ENCODE measurements around the gene AMPD2. TPM values are rescaled to one million over a fixed set of nuclear protein-coding genes. Genes with fewer than 3 reads are reported as not detected.

The AMPD2 gene
- total and polyA plus RNA-seq, 2 of the 8 experiments (the other 6 are each of a cell fraction or from before 2014, with no cell fraction given): 37.2 to 67.7 TPM

- TF ChIP-seq CBX8 (IDR thresholded peaks at IDR 0.05; ENCODE audit: borderline replicate concordance, low read depth, low read length): no peak
- peak; percentile 92 for TF ChIP-seq KDM4A (IDR thresholded peaks at IDR 0.05; ENCODE audit: low read depth, low read length, severe bottlenecking)
- peak; percentile 26; the same call in 1 of the 2 replicates for TF ChIP-seq BACH1 (IDR thresholded peaks at IDR 0.05; ENCODE audit: low read length)
- TF ChIP-seq RXRA (IDR thresholded peaks at IDR 0.05; ENCODE audit: insufficient read depth, low read depth, low read length): no peak
- 0 out of 2 replicates have a peak, but pooled peaks have one; percentile 57 for TF ChIP-seq TBP (IDR thresholded peaks at IDR 0.05; ENCODE audit: low read depth, low read length)
- no peak for TF ChIP-seq POU5F1 (IDR thresholded peaks at IDR 0.05; ENCODE audit: low read depth, low read length)
- TF ChIP-seq ASH2L (IDR thresholded peaks at IDR 0.05; ENCODE audit: low read length): peak; percentile 79
- TF ChIP-seq RFX5 (IDR thresholded peaks at IDR 0.05; ENCODE audit: borderline replicate concordance, low read depth, low read length): no peak
- no peak for TF ChIP-seq SAP30 (IDR thresholded peaks at IDR 0.05; ENCODE audit: insufficient read depth, insufficient replicate concordance, low read length)
- no peak; a peak in 1 of 4 replicates for TF ChIP-seq RAD21 (IDR thresholded peaks at IDR 0.05 in 1 of 2, conservative IDR thresholded peaks at IDR 0.05 in 1 of 2; ENCODE audit: low read depth in 2 of 2, low read length in 2 of 2)
- TF ChIP-seq CREB1 (IDR thresholded peaks at IDR 0.05): 0 out of 2 replicates have a peak, but pooled peaks have one; percentile 28
- no peak for TF ChIP-seq EGR1 (IDR thresholded peaks at IDR 0.05; ENCODE audit: borderline replicate concordance, low read depth, low read length)
- TF ChIP-seq GABPA (IDR thresholded peaks at IDR 0.05; ENCODE audit: borderline replicate concordance, insufficient read depth, low read length): no peak; the same call in 1 of the 2 replicates
- TF ChIP-seq CHD1 (IDR thresholded peaks at IDR 0.05; ENCODE audit: low read depth, low read length): no peak
- 0 out of 3 replicates have a peak, but pooled peaks of 1 of the 2 experiments have one; percentile 22 for TF ChIP-seq EP300 (IDR thresholded peaks at IDR 0.05; ENCODE audit: borderline replicate concordance in 1 of 2, low read depth in 2 of 2, low read length in 2 of 2)
- peak in 1 of 2 experiments; percentile 32; a peak in 1 of 3 replicates for TF ChIP-seq POLR2A (IDR thresholded peaks at IDR 0.05; ENCODE audit: control extremely low read depth in 1 of 2, low read depth in 2 of 2, low read length in 2 of 2)
- no peak for TF ChIP-seq NRF1 (IDR thresholded peaks at IDR 0.05; ENCODE audit: low read depth, low read length)
- peak; percentile 44; the same call in 1 of the 2 replicates for TF ChIP-seq TAF1 (IDR thresholded peaks at IDR 0.05; ENCODE audit: low read depth, low read length)
- no peak; the same call in 1 of the 2 replicates for TF ChIP-seq RBBP5 (IDR thresholded peaks at IDR 0.05; ENCODE audit: borderline replicate concordance, low read depth, low read length)
Observed at GRCh38 chr1:109655615-109656519, 36.2 kb downstream of the AMPD2 start, which contains the start of gene GSTM4 (continued).

All from H1 (cell line).